IPS-15b (cell line): ENCODE data around the gene BOLA1.

Experiments used
- H3K27me3 ChIP-seq: one replicate; pipeline ENCODE4 v1.6.1; 2013; ENCODE audit warnings: low read length; ENCODE audit not compliant: control insufficient read depth, insufficient read depth
- H3K36me3 ChIP-seq: one replicate; pipeline ENCODE4 v1.6.1; 2013; ENCODE audit warnings: low read length; ENCODE audit not compliant: control insufficient read depth, insufficient read depth
- H3K4me1 ChIP-seq: one replicate; pipeline ENCODE4 v1.6.1; 2013; ENCODE audit warnings: mild to moderate bottlenecking, low read length; ENCODE audit not compliant: control insufficient read depth, insufficient read depth
- H3K4me3 ChIP-seq: one replicate; pipeline ENCODE4 v1.5.1; 2013; ENCODE audit warnings: low read depth, low read length
- H3K9ac ChIP-seq: one replicate; pipeline ENCODE4 v1.6.1; 2013; ENCODE audit warnings: low read depth, mild to moderate bottlenecking, low read length
- H3K9me3 ChIP-seq: one replicate; pipeline ENCODE4 v1.6.1; 2013; ENCODE audit warnings: mild to moderate bottlenecking, low read length; ENCODE audit not compliant: control insufficient read depth, insufficient read depth

The BOLA1 gene

GRCh38 chr1:149888999-149889289 is 10.4 kb upstream of the BOLA1 start:
- H3K9me3 ChIP-seq, result no peaks in the 10 kb centered on the region
- H3K4me1 ChIP-seq, result peaks cover 8% of the 10 kb centered on the region
- H3K9ac ChIP-seq, result peak overlapping the region; percentile 95

GRCh38 chr1:149896575-149896974 is 2.8 kb upstream of the BOLA1 start:
- H3K4me3 ChIP-seq, result no peak overlapping the region
- no peaks in the 10 kb centered on the region for H3K9me3 ChIP-seq
- no peaks in the 10 kb centered on the region for H3K4me1 ChIP-seq
- H3K36me3 ChIP-seq, result no peaks in the 10 kb centered on the region
- peaks cover 9% of the 10 kb centered on the region for H3K27me3 ChIP-seq
- no peak overlapping the region for H3K9ac ChIP-seq

More at GRCh38 chr1:149888999-149889289, 10.4 kb upstream of the BOLA1 start:
- Histone ChIP-seq H3K36me3 (no peaks in the 10 kb centered on the region), H3K27me3 (no peaks in the 10 kb centered on the region), H3K4me3 (peak overlapping the region; percentile 54)

- H3K36me3 ChIP-seq, result peaks cover 13% of the 10 kb centered on the region
- H3K9ac ChIP-seq, result no peak overlapping the region
- H3K27me3 ChIP-seq, result peaks cover 9% of the 10 kb centered on the region
- no peak overlapping the region for H3K4me3 ChIP-seq
- no peaks in the 10 kb centered on the region for H3K4me1 ChIP-seq
- H3K9me3 ChIP-seq, result no peaks in the 10 kb centered on the region
Observed at GRCh38 chr1:149903836-149904491, 4.6 kb downstream of the BOLA1 start.

- Histone ChIP-seq H3K4me1 (no peaks in the 10 kb centered on the region), H3K36me3 (peaks cover 29% of the 10 kb centered on the region), H3K4me3 (no peak overlapping the region), H3K27me3 (no peaks in the 10 kb centered on the region), H3K9ac (no peak overlapping the region), H3K9me3 (no peaks in the 10 kb centered on the region)
Observed at GRCh38 chr1:149906570-149907075, 7.3 kb downstream of the BOLA1 start.

- Histone ChIP-seq H3K27me3 (no peaks in the 10 kb centered on the region), H3K36me3 (peaks cover 12% of the 10 kb centered on the region), H3K4me3 (no peak overlapping the region), H3K9ac (no peak overlapping the region), H3K9me3 (no peaks in the 10 kb centered on the region), H3K4me1 (peaks cover 6% of the 10 kb centered on the region)
Observed at GRCh38 chr1:149914545-149914944, 15.2 kb downstream of the BOLA1 start.

GRCh38 chr1:149915429-149916192 is 16.2 kb downstream of the BOLA1 start:
- Histone ChIP-seq H3K9ac (no peak overlapping the region), H3K27me3 (no peaks in the 10 kb centered on the region), H3K36me3 (peaks cover 7% of the 10 kb centered on the region), H3K9me3 (no peaks in the 10 kb centered on the region), H3K4me3 (peak overlapping the region; percentile 73), H3K4me1 (peaks cover 6% of the 10 kb centered on the region)

- peak overlapping the region; percentile 73 for H3K4me3 ChIP-seq
- no peaks in the 10 kb centered on the region for H3K27me3 ChIP-seq
- no peak overlapping the region for H3K9ac ChIP-seq
- peaks cover 5% of the 10 kb centered on the region for H3K36me3 ChIP-seq
- peaks cover 6% of the 10 kb centered on the region for H3K4me1 ChIP-seq
- H3K9me3 ChIP-seq, result no peaks in the 10 kb centered on the region
Observed at GRCh38 chr1:149916193-149916897, 17.0 kb downstream of the BOLA1 start.

- Histone ChIP-seq H3K9me3 (no peaks in the 10 kb centered on the region), H3K36me3 (no peaks in the 10 kb centered on the region), H3K27me3 (no peaks in the 10 kb centered on the region), H3K4me3 (peak overlapping the region; percentile 73), H3K9ac (no peak overlapping the region), H3K4me1 (peaks cover 6% of the 10 kb centered on the region)
Observed at GRCh38 chr1:149916898-149917252, 17.5 kb downstream of the BOLA1 start.

- H3K9me3 ChIP-seq, result no peaks in the 10 kb centered on the region
- no peaks in the 10 kb centered on the region for H3K27me3 ChIP-seq
- peak within 1 kb of the TSS; percentile 73 for H3K4me3 ChIP-seq
- H3K36me3 ChIP-seq, result no peaks in the 10 kb centered on the region
- H3K9ac ChIP-seq, result peak within 1 kb of the TSS; percentile 74
- peaks cover 6% of the 10 kb centered on the region for H3K4me1 ChIP-seq
Observed at GRCh38 chr1:149917571-149918144, 18.3 kb downstream of the BOLA1 start, which contains the start of gene SV2A. TSS of gene SV2A (minus strand) at chr1:149917844. CDS start at chr1:149913840, 4,004 bp downstream.

- Histone ChIP-seq H3K4me1 (peaks cover 4% of the 10 kb centered on the region), H3K27me3 (no peaks in the 10 kb centered on the region), H3K36me3 (peaks cover 36% of the 10 kb centered on the region), H3K9me3 (no peaks in the 10 kb centered on the region), H3K9ac (no peak overlapping the region), H3K4me3 (no peak overlapping the region)
Observed at GRCh38 chr1:149923626-149924025, 24.3 kb downstream of the BOLA1 start.

- H3K9me3 ChIP-seq, result no peaks in the 10 kb centered on the region
- no peak overlapping the region for H3K4me3 ChIP-seq
- H3K36me3 ChIP-seq, result peaks cover 36% of the 10 kb centered on the region
- H3K4me1 ChIP-seq, result peaks cover 6% of the 10 kb centered on the region
- H3K27me3 ChIP-seq, result no peaks in the 10 kb centered on the region
- no peak overlapping the region for H3K9ac ChIP-seq
Observed at GRCh38 chr1:149925345-149925744, 26.0 kb downstream of the BOLA1 start.
